ENCODE data around the gene NMT2.

NMT2 gene

GRCh38 chr10:15140698-15141097 is 27.8 kb downstream of the NMT2 start:
- no peak for DNase-seq

- DNase-seq: no peak
Observed at GRCh38 chr10:15137636-15138035, 30.9 kb downstream of the NMT2 start.

GRCh38 chr10:15137036-15137359 is 31.5 kb downstream of the NMT2 start:
- no peak for DNase-seq

- no peak for DNase-seq
Observed at GRCh38 chr10:15136129-15137035, 32.1 kb downstream of the NMT2 start.

GRCh38 chr10:15131330-15131729 is 37.2 kb downstream of the NMT2 start:
- no peak for DNase-seq

GRCh38 chr10:15124908-15125307 is 43.6 kb downstream of the NMT2 start:
- no peak for DNase-seq

- DNase-seq: no peak
Observed at GRCh38 chr10:15124190-15124589, 44.3 kb downstream of the NMT2 start.

GRCh38 chr10:15123749-15124184 is 44.7 kb downstream of the NMT2 start:
- no peak for DNase-seq

- DNase-seq: no peak
Observed at GRCh38 chr10:15122477-15123030, 45.9 kb downstream of the NMT2 start.

GRCh38 chr10:15121707-15122106 is 46.8 kb downstream of the NMT2 start:
- no peak for DNase-seq

GRCh38 chr10:15120523-15120922 is 48.0 kb downstream of the NMT2 start:
- no peak for DNase-seq

GRCh38 chr10:15118615-15119014 is 49.9 kb downstream of the NMT2 start:
- no peak for DNase-seq

GRCh38 chr10:15116225-15116624 is 52.3 kb downstream of the NMT2 start:
- no peak for DNase-seq

GRCh38 chr10:15113766-15114165 is 54.7 kb downstream of the NMT2 start:
- no peak for DNase-seq

- no peak for DNase-seq
Observed at GRCh38 chr10:15112657-15113056, 55.8 kb downstream of the NMT2 start.

GRCh38 chr10:15106352-15107013 is 62.0 kb downstream of the NMT2 start:
- peak; percentile 5 for DNase-seq

- DNase-seq: no peak
Observed at GRCh38 chr10:15103513-15103912, 65.0 kb downstream of the NMT2 start.

- no peak for DNase-seq
Observed at GRCh38 chr10:15099886-15100285, 68.6 kb downstream of the NMT2 start.

GRCh38 chr10:15097011-15097812 is 71.3 kb downstream of the NMT2 start, which contains the start of gene RPP38:
Gene RPP38 (plus strand): TSS chr10:15097355. CDS start chr10:15103315, 5,960 bp downstream.
- peak; percentile 52 for DNase-seq

GRCh38 chr10:15096661-15097010 is 71.9 kb downstream of the NMT2 start:
- no peak for DNase-seq

- no peak for DNase-seq
Observed at GRCh38 chr10:15092855-15093408, 75.6 kb downstream of the NMT2 start.

- no peak for DNase-seq
Observed at GRCh38 chr10:15091418-15091817, 77.1 kb downstream of the NMT2 start.

Data from DMS153 (cell line).